H1 (cell line): ENCODE measurements around the gene LDLRAD4. TPM values are rescaled to one million over a fixed set of nuclear protein-coding genes. Genes with fewer than 3 reads are reported as not detected.
A peak's percentile ranks its signal among the peaks of the same experiment; 100 is the strongest.

ENCODE experiments used
- CTCF ChIA-PET: fragments of 300-600 bp; sonication (Branson Sonifier 250); formaldehyde crosslinking; loops from one replicate; lab custom pipeline; 2021; ENCODE audit not compliant: partially characterized antibody; lab: Charles Lee
- POLR2A ChIA-PET: fragments of 300-600 bp; sonication (Branson Sonifier 250); formaldehyde crosslinking; loops from one replicate; lab custom pipeline; 2021; ENCODE audit warnings: inconsistent platforms; ENCODE audit not compliant: partially characterized antibody; lab: Charles Lee
- DNase-seq, 2 experiments: peaks; one replicate each; pipeline versions ENCODE4 v3.0.0 to v3.0.0-alpha.2; 2010 to 2022; ENCODE audit warnings: low spot score in 2 of 2, low read depth in 1 of 2, mixed read lengths in 1 of 2
- FAIRE-seq: peaks from 2 replicates; lab custom pipeline; 2011; peaks lifted over from hg19 to GRCh38; lab: Jason Lieb, UNC
- H2AFZ ChIP-seq: 2 replicates; pipeline ENCODE4 v1.8.1; 2012; ENCODE audit warnings: low read length, inconsistent platforms
- H2AK5ac ChIP-seq: 2 replicates; pipeline ENCODE4 v1.6.1; 2013; ENCODE audit warnings: low read depth, low read length
- H2BK120ac ChIP-seq: replicated peaks from 2 replicates; pipeline ENCODE3; 2013; ENCODE audit warnings: low read depth, low read length, inconsistent platforms
- H2BK12ac ChIP-seq: 2 replicates; pipeline ENCODE4 v1.6.1; 2013; ENCODE audit warnings: low read depth, low read length
- H2BK15ac ChIP-seq: 2 replicates; pipeline ENCODE4 v1.6.1; 2013; ENCODE audit warnings: low read length
- H2BK20ac ChIP-seq: 2 replicates; pipeline ENCODE4 v1.6.1; 2013; ENCODE audit warnings: low read length
- H2BK5ac ChIP-seq: 2 replicates; pipeline ENCODE4 v1.6.1; 2013; ENCODE audit warnings: low read depth, low read length
- H3K14ac ChIP-seq: 2 replicates; pipeline ENCODE4 v1.6.1; 2013; ENCODE audit warnings: inconsistent platforms; ENCODE audit not compliant: insufficient read length
- H3K18ac ChIP-seq: 2 replicates; pipeline ENCODE4 v1.6.1; 2013; ENCODE audit warnings: low read length; ENCODE audit errors: extremely low read depth
- H3K23ac ChIP-seq: 2 replicates; pipeline ENCODE4 v1.6.1; 2013; ENCODE audit warnings: inconsistent platforms; ENCODE audit not compliant: insufficient read length
- H3K23me2 ChIP-seq: 2 replicates; pipeline ENCODE4 v1.6.1; 2013; ENCODE audit warnings: low read depth, low read length
- H3K27ac ChIP-seq: 2 replicates; pipeline ENCODE4 v1.6.1; 2011; ENCODE audit warnings: low read depth, low read length, inconsistent platforms
- H3K27me3 ChIP-seq, 4 experiments: replicated peaks in 1 of 4; 1 replicate in 1 of 4; 2 replicates in 3 of 4; pipeline versions ENCODE4 v1.6.1 to v1.8.1; 2011 to 2013; ENCODE audit warnings: low read length in 3 of 4, mild to moderate bottlenecking in 3 of 4, inconsistent platforms in 2 of 4, mixed read lengths in 2 of 4, moderate library complexity in 1 of 4; ENCODE audit not compliant: control insufficient read depth in 3 of 4, insufficient read depth in 3 of 4; ENCODE audit errors: extremely low read depth in 1 of 4
- H3K36me3 ChIP-seq, 4 experiments: 2 replicates each; pipeline versions ENCODE4 v1.6.1 to v1.8.1; 2011 to 2013; ENCODE audit warnings: mild to moderate bottlenecking in 4 of 4, low read length in 3 of 4, moderate library complexity in 2 of 4, control low read depth in 1 of 4, inconsistent platforms in 1 of 4; ENCODE audit not compliant: insufficient read depth in 4 of 4, control insufficient read depth in 2 of 4
- H3K4ac ChIP-seq: replicated peaks from 2 replicates; pipeline ENCODE3; 2013; ENCODE audit warnings: low read length, low read depth, mixed read lengths, inconsistent platforms; ENCODE audit not compliant: insufficient read length
- H3K4me1 ChIP-seq, 4 experiments: replicated peaks in 1 of 4; 1 replicate in 1 of 4; 2 replicates in 3 of 4; pipeline versions ENCODE4 v1.6.1 to v1.8.1; 2011 to 2013; ENCODE audit warnings: low read length in 3 of 4, inconsistent platforms in 2 of 4, mixed read lengths in 1 of 4; ENCODE audit not compliant: insufficient read depth in 4 of 4, control insufficient read depth in 3 of 4
- H3K4me2 ChIP-seq, 2 experiments: 2 replicates each; pipeline versions ENCODE4 v1.6.1 to v1.8.1; 2011 to 2013; ENCODE audit warnings: low read depth in 2 of 2, low read length in 2 of 2, control low read depth in 1 of 2, inconsistent platforms in 1 of 2, mild to moderate bottlenecking in 1 of 2; ENCODE audit not compliant: insufficient read depth in 1 of 2
- H3K4me3 ChIP-seq, 4 experiments: fragments of 200-600, 300-600 bp in 1 of 4; sonication (generic), shearing (Covaris generic), sonication (Bioruptor Twin) in 1 of 4; 2 replicates each; pipeline versions ENCODE4 v1.5.1 to v1.8.1; 2011 to 2016; ENCODE audit warnings: low read length in 4 of 4, low read depth in 3 of 4, control low read depth in 2 of 4, inconsistent platforms in 2 of 4, mild to moderate bottlenecking in 2 of 4, mixed read lengths in 1 of 4, moderate library complexity in 1 of 4; ENCODE audit not compliant: insufficient read depth in 2 of 4; ENCODE audit errors: extremely low read depth in 1 of 4
- H3K56ac ChIP-seq: replicated peaks from 2 replicates; pipeline ENCODE3; 2013; ENCODE audit warnings: low read depth, mild to moderate bottlenecking, mixed read lengths, low read length, inconsistent platforms; ENCODE audit not compliant: insufficient read length
- H3K79me1 ChIP-seq: 2 replicates; pipeline ENCODE4 v1.6.1; 2013; ENCODE audit warnings: low read depth, low read length, control low read depth
- H3K79me2 ChIP-seq, 2 experiments: 2 replicates each; pipeline versions ENCODE4 v1.6.1 to v1.8.1; 2012 to 2013; ENCODE audit warnings: low read length in 2 of 2, mild to moderate bottlenecking in 2 of 2, inconsistent platforms in 1 of 2; ENCODE audit not compliant: insufficient read depth in 2 of 2, control insufficient read depth in 1 of 2
- H3K9ac ChIP-seq, 4 experiments: replicated peaks in 1 of 4; 1 replicate in 1 of 4; 2 replicates in 3 of 4; pipeline versions ENCODE4 v1.6.1 to v1.8.1; 2011 to 2013; ENCODE audit warnings: low read depth in 3 of 4, low read length in 3 of 4, control low read depth in 2 of 4, mild to moderate bottlenecking in 2 of 4, moderate library complexity in 2 of 4, inconsistent platforms in 1 of 4; ENCODE audit errors: extremely low read depth in 1 of 4
- H3K9me3 ChIP-seq, 2 experiments: 2 replicates each; pipeline versions ENCODE4 v1.6.1 to v1.8.1; 2012 to 2013; ENCODE audit warnings: mild to moderate bottlenecking in 2 of 2, moderate library complexity in 2 of 2, control low read depth in 1 of 2, inconsistent platforms in 1 of 2, low read depth in 1 of 2, low read length in 1 of 2, mixed read lengths in 1 of 2; ENCODE audit not compliant: insufficient read depth in 2 of 2
- H4K20me1 ChIP-seq, 2 experiments: replicated peaks in 1 of 2; 2 replicates each; pipeline versions ENCODE3 to v1.8.1; 2011 to 2013; ENCODE audit warnings: inconsistent platforms in 2 of 2, low read length in 2 of 2, mild to moderate bottlenecking in 1 of 2; ENCODE audit not compliant: insufficient read depth in 2 of 2, control insufficient read depth in 1 of 2
- H4K5ac ChIP-seq: 2 replicates; pipeline ENCODE4 v1.6.1; 2013; ENCODE audit warnings: low read length, low read depth, mixed read lengths, inconsistent platforms; ENCODE audit not compliant: insufficient read length
- H4K8ac ChIP-seq: 2 replicates; pipeline ENCODE4 v1.8.0; 2013; ENCODE audit warnings: mild to moderate bottlenecking, moderate library complexity, low read length, inconsistent platforms; ENCODE audit not compliant: insufficient read depth; ENCODE audit errors: extremely low read depth
- H4K91ac ChIP-seq: replicated peaks from 2 replicates; pipeline ENCODE3; 2013; ENCODE audit warnings: low read length, mixed read lengths, inconsistent platforms; ENCODE audit not compliant: insufficient read length
- ASH2L ChIP-seq: fragments of 200-600, 300-600 bp; sonication (generic); IDR thresholded peaks from one replicate; pipeline ENCODE4 v1.7.1; 2017; ENCODE audit warnings: low read length
- CBX5 ChIP-seq: fragments of 300-800, 300-1000 bp; sonication (generic); IDR thresholded peaks from 2 replicates; pipeline ENCODE4 v1.7.1; 2016; ENCODE audit warnings: antibody characterized with exemption, low read length, low read depth
- CHD1 ChIP-seq: IDR thresholded peaks from 2 replicates; pipeline ENCODE4 v1.6.1; 2012; ENCODE audit warnings: low read depth, low read length, improper control_type of control experiment
- CTBP2 ChIP-seq: IDR thresholded peaks from 2 replicates; pipeline ENCODE4 v1.7.0; 2011; ENCODE audit warnings: borderline replicate concordance, mild to moderate bottlenecking, moderate library complexity, mixed read lengths, low read length; ENCODE audit not compliant: insufficient read depth, insufficient read length
- CTCF ChIP-seq, 3 experiments: IDR thresholded peaks; 1 replicate in 2 of 3; 2 replicates in 1 of 3; pipeline versions ENCODE4 v1.5.1 to v1.6.1; 2011; ENCODE audit warnings: low read length in 3 of 3, mild to moderate bottlenecking in 3 of 3, inconsistent platforms in 2 of 3, low read depth in 1 of 3, moderate library complexity in 1 of 3; ENCODE audit not compliant: insufficient read depth in 1 of 3; ENCODE audit errors: control extremely low read depth in 1 of 3
- KDM4A ChIP-seq: IDR thresholded peaks from one replicate; pipeline ENCODE4 v1.7.1; 2012; ENCODE audit warnings: low read depth, mild to moderate bottlenecking, moderate library complexity, low read length, inconsistent platforms; ENCODE audit not compliant: severe bottlenecking
- KDM5A ChIP-seq: fragments of 200-600 bp; IDR thresholded peaks from 2 replicates; pipeline ENCODE4 v1.7.1; 2012; ENCODE audit warnings: mild to moderate bottlenecking, low read length, inconsistent platforms, mixed read lengths
- SIX5 ChIP-seq: IDR thresholded peaks from 2 replicates; pipeline ENCODE4 v1.6.1; 2011; ENCODE audit warnings: mild to moderate bottlenecking, low read depth, low read length
- SP1 ChIP-seq: IDR thresholded peaks from 2 replicates; pipeline ENCODE4 v1.6.1; 2011; ENCODE audit warnings: low read depth, low read length
- WGBS, 2 experiments: shearing (Covaris generic) in 1 of 2; methylation state at CpG; one replicate each; pipeline versions ENCODE4 v1.1.6 to v1.1.7; 2013 to 2015; ENCODE audit warnings: low lambda C conversion rate in 2 of 2, mixed read lengths in 2 of 2, inconsistent platforms in 1 of 2, low coverage in 1 of 2, missing lambda C conversion rate in 1 of 2; ENCODE audit not compliant: insufficient replicate concordance in 2 of 2, insufficient coverage in 1 of 2, insufficient read length in 1 of 2; ENCODE audit errors: extremely low coverage in 1 of 2, missing lambda C conversion rate in 1 of 2; 5-methylcytosine and 5-hydroxymethylcytosine counted together
- polyA plus RNA-seq, 7 experiments: library from polyadenylated mRNA; depleted of rRNA in 3 of 7; stranded (reverse) in 5 of 7; unstranded in 2 of 7; fragments of >200 nt in 5 of 7; fragments of 200-250 nt in 2 of 7; gene quantifications; 1 replicate in 5 of 7; 2 replicates in 1 of 7; 4 replicates in 1 of 7; pipeline versions ENCODE4 v1.2.1 to v1.2.3, GENCODE V29; 2011 to 2013; ENCODE audit warnings: missing spikeins in 2 of 7, mixed read lengths in 2 of 7
- total RNA-seq: library from RNA; stranded (reverse); fragmentation: NEBNext Ultra II Directional; extraction: Animal tissue kit (Norgen Biotek cat#: 25700); gene quantifications from 2 replicates; pipeline ENCODE4 v1.2.1, GENCODE V29; 2021

The LDLRAD4 gene
- total and polyA plus RNA-seq, 2 of the 8 experiments (the other 6 are each of a cell fraction or from before 2014, with no cell fraction given): 0.77 to 1.4 TPM

DNA sequence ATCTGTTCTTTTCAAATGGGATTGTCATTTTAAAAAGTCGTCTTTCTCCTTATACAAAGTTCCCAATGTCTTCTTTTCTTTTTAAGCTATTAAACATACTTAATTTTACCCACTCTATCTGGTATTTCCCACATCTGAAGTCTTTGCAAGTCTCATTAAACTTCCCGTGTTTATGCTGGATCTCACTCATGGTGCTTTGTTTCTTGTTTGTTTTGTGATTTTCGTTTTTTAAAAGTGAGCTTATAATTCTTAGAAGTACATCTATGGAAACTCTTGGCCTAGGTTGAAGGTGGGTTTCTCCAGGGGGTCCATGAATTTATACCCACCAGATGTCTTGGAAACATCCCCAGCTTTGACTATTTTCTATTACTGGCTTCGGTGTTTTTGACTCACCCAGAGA lies 299.8 kb downstream of the LDLRAD4 start:
- Histone ChIP-seq H3K4ac (no peak overlapping the region), H3K4me1 (no peaks in the 10 kb centered on the region; a peak in 1 of 7 replicates), H4K91ac (no peak overlapping the region), H3K56ac (no peak overlapping the region), H3K36me3 (no peaks in the 10 kb centered on the region), H4K5ac (no peak overlapping the region), H4K8ac (no peak overlapping the region), H3K27me3 (no peaks in the 10 kb centered on the region), H3K9me3 (no peaks in the 10 kb centered on the region), H3K23me2 (no peaks in the 10 kb centered on the region), H3K9ac (no peak overlapping the region), H3K23ac (no peak overlapping the region), H3K4me3 (no peak overlapping the region), H2AK5ac (no peak overlapping the region), H2BK20ac (no peak overlapping the region), H2BK12ac (no peak overlapping the region), H2AFZ (no peak overlapping the region), H3K18ac (no peak overlapping the region), H3K79me2 (no peaks in the 10 kb centered on the region), H3K27ac (no peak overlapping the region), H2BK120ac (no peak overlapping the region), H3K79me1 (no peaks in the 10 kb centered on the region), H3K4me2 (no peak overlapping the region), H3K14ac (no peak overlapping the region), H2BK5ac (no peak overlapping the region), H4K20me1 (no peaks in the 10 kb centered on the region), H2BK15ac (no peak overlapping the region)
- 69% methylated on average over 4 of the region's 4 CpGs; no CpG with 5 or more reads in 1 of the 2 experiments for WGBS, 2 experiments
- CTCF ChIA-PET: interaction anchor here (1.2 to 1.7 kb wide), 5 partner anchors 10 to 240 kb away, joined by 3 to 5 read pairs (median 3); no protein-coding TSS in a partner anchor
- peak; percentile 24 for FAIRE-seq
- no peak for DNase-seq
- POLR2A ChIA-PET: no interaction called here
- no peak for TF ChIP-seq ASH2L
- no peak for TF ChIP-seq CTCF (IDR thresholded peaks at IDR 0.05; ENCODE audit: control extremely low read depth in 1 of 3, insufficient read depth in 1 of 3, low read depth in 1 of 3, low read length in 3 of 3)
- no peak for TF ChIP-seq CTBP2
- TF ChIP-seq KDM4A: no peak
- TF ChIP-seq SP1: no peak
- no peak for TF ChIP-seq CHD1
- TF ChIP-seq CBX5: no peak
- TF ChIP-seq SIX5: no peak
- no peak for TF ChIP-seq KDM5A
